NCI-H2081 (cell line): Measurements from ENCODE around the gene RTP2.
"Not testable (repeated sequence)": the region's sequence is repeated elsewhere in the genome, so short reads cannot be mapped to it uniquely, and the experiment has no call there.

Experiments
- DNase-seq, 2 experiments: peaks; one replicate each; lab custom pipeline; 2025; lab: John Stamatoyannopoulos, UW

Gene RTP2

GRCh38 chr3:187713504-187713903 is 11.1 kb upstream of the RTP2 start:
- peak in 1 of 2 experiments; percentile 18 for DNase-seq

DNA sequence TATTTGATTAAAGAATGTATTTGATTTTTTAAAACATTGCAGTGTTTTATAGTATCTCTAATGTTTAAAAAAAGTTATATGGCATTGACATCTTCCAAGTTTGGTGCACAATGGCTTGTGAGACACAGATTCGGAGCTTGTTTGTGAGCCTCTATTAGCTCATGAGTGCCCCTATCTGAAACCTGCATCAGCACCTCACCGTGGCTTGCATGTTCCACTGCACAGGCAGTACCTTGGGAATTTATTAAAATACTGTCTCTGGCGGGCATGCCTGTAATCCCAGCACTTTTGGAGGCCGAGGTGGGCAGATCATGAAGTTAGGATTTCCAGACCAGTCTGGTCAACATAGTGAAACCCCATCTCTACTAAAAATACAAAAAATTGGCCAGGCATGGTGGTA is 6.8 kb upstream of the RTP2 start:
- DNase-seq = no peak

DNA sequence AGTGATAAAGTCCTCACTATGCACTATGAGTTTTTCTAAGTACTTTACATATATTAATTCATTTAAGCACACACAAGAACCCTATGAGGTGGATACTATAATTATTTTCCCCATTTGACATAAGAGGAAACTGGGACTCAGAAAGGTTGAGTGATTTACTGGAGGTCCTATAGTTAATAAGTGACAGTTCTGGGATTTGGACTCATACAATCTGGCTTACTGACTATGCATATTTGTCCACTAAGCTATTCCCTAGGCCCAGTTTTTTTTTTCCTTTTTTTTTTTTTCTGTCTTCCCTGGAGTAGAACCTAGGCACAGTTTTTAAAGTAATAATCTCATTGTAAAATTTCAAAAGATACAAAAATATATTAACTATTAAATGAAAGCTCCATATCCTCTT is 6.3 kb upstream of the RTP2 start:
- DNase-seq = no peak

- no peak for DNase-seq
Observed at GRCh38 chr3:187706971-187707370, 4.6 kb upstream of the RTP2 start.

DNA sequence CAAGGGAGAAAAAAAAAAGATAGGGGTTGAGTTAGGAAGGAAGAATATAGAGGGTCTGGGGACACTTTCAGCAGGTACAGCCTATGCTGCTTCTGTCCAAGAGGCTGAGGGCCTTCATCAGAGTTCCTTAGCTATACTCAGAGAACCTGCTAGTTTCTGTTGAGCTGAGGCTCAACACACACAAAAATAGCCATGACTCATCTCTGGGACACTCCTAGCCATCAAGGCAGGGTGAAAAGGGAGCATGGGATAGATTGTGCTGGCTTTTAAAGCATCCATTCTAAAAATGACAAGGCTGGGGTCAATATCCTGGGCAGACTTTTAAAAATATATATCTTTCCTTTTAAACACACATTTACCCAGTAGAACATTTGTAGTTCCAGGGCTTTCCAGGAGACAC is 2.8 kb upstream of the RTP2 start:
- no peak for DNase-seq

DNA sequence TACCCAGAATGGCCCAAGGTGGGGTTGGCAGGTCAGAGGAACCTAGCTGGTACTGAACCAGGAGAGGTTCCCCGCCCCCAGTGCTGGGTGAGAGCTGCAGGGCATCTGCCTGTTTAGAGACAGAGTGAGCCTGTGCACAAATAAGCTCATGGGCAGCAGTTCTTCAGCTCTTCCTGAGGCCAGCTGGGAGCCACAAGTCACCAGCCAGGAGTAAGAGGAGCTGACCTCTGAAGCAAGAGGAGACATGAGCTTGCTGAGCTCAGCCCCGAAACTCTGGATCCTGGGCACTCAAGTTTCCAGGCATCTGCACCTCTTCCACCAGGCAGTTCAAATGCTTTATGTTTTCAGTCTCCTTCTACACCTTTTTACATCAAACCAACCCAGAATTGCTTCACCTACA is 2.1 kb downstream of the RTP2 start:
- DNase-seq = no peak

DNA sequence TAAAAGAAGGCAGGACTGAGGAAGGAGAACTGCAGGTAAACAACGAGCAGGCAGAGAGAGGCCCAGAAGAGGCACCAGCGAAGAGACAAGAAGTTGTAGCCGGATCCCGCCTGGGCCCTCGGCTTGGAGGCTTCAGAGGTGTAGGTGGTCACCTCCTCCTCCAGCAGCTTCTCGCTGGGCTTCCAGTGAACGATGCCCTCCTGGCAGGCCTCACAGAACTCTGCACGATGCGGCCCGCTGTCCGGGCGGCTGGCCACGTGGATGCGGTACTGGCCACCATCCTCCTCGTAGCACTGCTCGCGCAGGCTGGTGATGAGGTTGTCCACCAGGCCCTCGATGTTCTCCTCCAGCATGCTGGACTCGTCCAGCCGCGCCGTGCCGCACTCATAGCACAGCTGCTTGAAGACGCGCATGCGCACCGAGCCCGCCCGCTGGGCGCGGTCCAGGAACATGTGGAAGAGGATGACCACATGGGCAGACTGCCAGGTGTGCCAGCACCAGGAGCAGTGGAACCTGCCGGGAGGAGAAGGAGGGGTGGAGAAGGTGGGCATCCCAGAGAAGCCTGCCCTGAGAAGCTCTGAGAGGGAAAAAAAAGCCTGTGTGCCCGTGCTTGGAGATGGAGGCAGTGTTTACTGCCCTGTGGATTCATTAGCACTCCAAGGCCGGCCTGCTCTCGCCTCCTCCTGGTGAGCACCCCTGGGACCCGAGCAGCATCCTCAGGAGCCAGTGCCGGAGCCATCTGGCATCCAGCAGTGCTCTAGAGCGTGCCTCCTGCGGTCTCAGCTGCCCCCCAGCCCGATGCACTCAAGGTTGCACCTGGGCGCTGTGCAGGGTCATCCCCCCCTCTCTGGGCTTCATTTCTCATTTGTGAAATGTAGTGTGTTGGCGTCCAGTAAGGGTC is 3.6 kb downstream of the RTP2 start:
- DNase-seq = peak in 1 of 2 experiments; percentile 17

DNA sequence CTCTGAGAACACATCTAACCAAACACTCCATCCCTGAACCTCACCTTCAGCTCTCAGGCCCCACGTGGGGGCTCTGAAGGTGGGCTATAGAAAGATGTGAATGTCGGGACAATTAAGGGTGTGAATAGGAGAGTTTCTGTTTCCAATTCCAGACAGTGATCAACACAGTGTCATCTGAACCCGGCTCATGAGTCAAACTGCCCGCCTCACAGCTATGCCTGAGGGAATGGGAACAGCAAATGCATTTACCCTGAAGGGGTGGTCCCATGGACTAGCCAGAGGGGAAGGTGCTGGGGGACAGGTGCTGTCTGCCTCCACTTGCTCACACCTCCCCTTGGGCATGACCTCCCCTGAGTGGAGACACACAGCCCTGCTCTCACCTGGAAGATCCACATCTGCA is 6.3 kb downstream of the RTP2 start:
- DNase-seq = no peak

DNA sequence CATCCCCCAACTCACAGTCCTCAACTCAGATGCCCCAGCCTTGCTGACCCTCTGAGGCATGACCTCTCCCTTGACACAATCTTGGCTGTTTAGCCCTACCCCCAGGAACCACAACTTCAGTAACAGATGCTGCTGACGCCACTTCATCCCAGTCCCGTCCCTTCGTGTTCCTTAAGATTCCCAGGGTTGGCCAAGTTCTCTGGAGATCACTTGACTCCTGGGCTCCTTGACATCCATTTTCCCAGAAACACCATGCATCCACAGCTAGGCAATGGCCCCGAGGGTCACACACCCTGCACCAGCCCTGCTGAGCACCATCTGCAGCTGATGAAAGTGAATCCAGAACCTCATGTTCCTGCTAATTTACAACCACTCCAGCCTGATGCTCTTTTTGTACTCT is 6.9 kb downstream of the RTP2 start:
- no peak for DNase-seq

- DNase-seq = no peak
Observed at GRCh38 chr3:187694801-187695200, 7.6 kb downstream of the RTP2 start.

- DNase-seq = no peak
Observed at GRCh38 chr3:187693431-187693830, 8.9 kb downstream of the RTP2 start.

GRCh38 chr3:187689984-187690383 is 12.4 kb downstream of the RTP2 start:
- DNase-seq = no peak

DNA sequence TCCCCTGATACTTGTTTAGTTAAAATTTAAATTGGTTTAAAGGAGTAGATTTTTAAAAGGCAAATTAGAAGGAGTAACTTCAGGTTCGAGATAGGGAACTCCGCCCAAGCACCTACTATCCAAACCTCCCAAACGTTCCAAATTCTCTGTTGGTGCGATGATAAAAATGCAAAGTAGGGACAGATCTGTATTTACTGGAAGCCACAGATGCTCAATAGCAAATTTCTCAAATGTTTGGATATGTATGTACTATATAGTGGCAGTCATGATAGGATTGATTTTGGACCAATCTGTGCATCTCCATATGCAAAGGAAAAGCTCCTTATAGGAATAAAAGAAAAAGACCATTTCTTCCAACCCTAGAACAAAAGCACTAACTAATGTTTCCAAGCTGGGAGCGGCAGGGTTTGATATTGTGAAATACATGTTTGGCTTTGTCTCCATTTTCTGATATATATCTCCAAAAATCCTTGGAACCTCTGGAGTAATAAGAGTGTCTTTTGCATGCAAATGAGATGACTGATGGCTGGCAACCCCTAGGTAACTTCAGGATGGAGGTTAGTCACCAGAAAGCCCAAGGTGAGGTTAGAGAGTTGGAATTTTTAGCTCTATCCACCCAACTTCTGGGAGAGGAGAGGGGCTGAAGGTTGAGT is 15.6 kb downstream of the RTP2 start:
- no peak for DNase-seq

- no peak for DNase-seq
Observed at GRCh38 chr3:187685948-187686347, 16.4 kb downstream of the RTP2 start.

- DNase-seq = no peak
Observed at GRCh38 chr3:187684880-187685279, 17.5 kb downstream of the RTP2 start.

GRCh38 chr3:187684444-187684843 is 17.9 kb downstream of the RTP2 start:
- DNase-seq = no peak

DNA sequence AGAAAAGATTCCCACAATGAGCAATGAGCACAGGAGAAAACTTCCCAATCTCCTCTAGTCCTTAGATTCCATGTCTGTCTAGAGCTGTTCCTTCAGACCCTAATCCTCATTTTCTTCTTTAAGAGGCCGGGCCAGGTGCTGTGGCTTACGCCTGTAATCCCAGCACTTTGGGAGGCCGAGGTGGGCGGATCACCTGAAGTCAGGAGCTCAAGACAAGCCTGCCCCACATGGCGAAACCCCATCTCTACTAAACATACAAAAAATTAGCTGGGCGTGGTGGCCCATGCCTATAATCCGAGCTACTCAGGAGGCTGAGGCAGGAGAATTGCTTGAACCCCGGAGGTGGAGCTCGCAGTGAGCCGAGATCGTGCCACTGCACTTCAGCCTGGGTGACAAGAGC is 20.6 kb downstream of the RTP2 start:
- not testable (repeated sequence) for DNase-seq

GRCh38 chr3:187679638-187680396 is 22.5 kb downstream of the RTP2 start:
- peak; percentile 73 to 77 for DNase-seq

- peak; percentile 52 to 60 for DNase-seq
Observed at GRCh38 chr3:187678726-187679268, 23.6 kb downstream of the RTP2 start.

DNA sequence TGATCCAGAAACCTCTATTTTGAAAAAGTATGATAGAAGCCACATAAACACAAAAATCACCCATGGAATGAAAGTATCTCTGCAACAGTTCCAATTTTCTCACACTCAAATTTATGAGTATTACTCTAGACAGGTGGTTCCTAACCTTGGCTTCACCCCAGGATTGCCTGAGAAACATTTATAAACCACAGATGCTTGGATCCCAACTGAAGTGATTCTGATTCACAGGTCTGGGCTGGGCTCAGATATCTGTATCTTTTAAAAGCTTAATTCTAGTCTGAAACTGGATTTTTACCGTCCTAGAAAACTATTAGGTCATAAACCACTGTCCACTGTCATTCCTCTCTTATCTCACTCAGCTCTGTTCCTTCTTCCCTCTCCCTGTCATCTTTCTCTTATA is 24.8 kb downstream of the RTP2 start:
- DNase-seq = no peak

DNA sequence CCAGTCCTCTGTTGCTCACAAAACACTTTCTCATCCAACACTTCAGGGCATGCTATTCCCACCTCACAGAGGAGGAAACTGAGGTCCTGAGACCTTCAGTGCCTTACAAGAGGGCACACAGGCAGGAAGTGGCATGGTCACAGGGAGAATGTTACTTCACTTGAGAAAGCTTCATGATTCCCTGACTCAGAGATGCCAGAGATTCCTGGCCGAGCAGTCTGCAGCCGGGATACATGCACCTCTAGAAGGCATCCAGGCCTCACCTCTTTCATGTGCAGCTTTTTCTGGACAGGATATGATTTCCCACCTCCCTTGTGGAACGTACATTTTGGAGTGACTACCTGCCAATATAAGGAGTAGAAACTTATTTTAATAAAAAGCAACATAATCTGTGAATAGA is 29.3 kb downstream of the RTP2 start:
- no peak for DNase-seq
